DND-41 (cell line): ENCODE results near the gene EVL.

Experiments
- ATAC-seq: fragments of 200-7000 bp; cut with Tn5 transposase; 3 replicates; pipeline ENCODE4 v1.9.1; 2021; ENCODE audit warnings: low read depth; ENCODE audit not compliant: insufficient read depth
- DNase-seq: peaks from one replicate; pipeline ENCODE4 v3.0.0-alpha.2; 2020
- H2AFZ ChIP-seq: 2 replicates; pipeline ENCODE4 v1.6.0; 2012; ENCODE audit warnings: low read depth, low read length
- H3K27ac ChIP-seq: 2 replicates; pipeline ENCODE4 v1.5.1; 2012; ENCODE audit warnings: low read length, inconsistent platforms
- H3K27me3 ChIP-seq: fragments of 200-600 bp; sonication (generic); 2 replicates; pipeline ENCODE4 v1.6.0; 2012; ENCODE audit warnings: low read length, mild to moderate bottlenecking, inconsistent platforms; ENCODE audit not compliant: insufficient read depth, poor library complexity
- H3K36me3 ChIP-seq: 2 replicates; pipeline ENCODE4 v1.5.1; 2012; ENCODE audit warnings: low read length, inconsistent platforms; ENCODE audit not compliant: insufficient read depth
- H3K4me1 ChIP-seq: 2 replicates; pipeline ENCODE4 v1.5.1; 2012; ENCODE audit warnings: mild to moderate bottlenecking, low read length; ENCODE audit not compliant: insufficient read depth
- H3K4me2 ChIP-seq: 2 replicates; pipeline ENCODE4 v1.6.0; 2012; ENCODE audit warnings: mild to moderate bottlenecking, moderate library complexity, low read length, inconsistent platforms; ENCODE audit not compliant: insufficient read depth
- H3K4me3 ChIP-seq, 2 experiments: fragments of 200-600 bp in 1 of 2; shearing (Covaris generic) in 1 of 2; 2 replicates each; pipeline ENCODE4 v1.5.1; 2012 to 2016; ENCODE audit warnings: inconsistent platforms in 2 of 2, low read length in 2 of 2, mild to moderate bottlenecking in 2 of 2, low read depth in 1 of 2, moderate library complexity in 1 of 2
- H3K79me2 ChIP-seq: 2 replicates; pipeline ENCODE4 v1.6.0; 2012; ENCODE audit warnings: low read length, inconsistent platforms; ENCODE audit not compliant: insufficient read depth
- H3K9ac ChIP-seq: 2 replicates; pipeline ENCODE4 v1.6.0; 2012; ENCODE audit warnings: low read depth, mild to moderate bottlenecking, inconsistent platforms, low read length, moderate library complexity
- H3K9me3 ChIP-seq: 2 replicates; pipeline ENCODE4 v1.5.1; 2012; ENCODE audit warnings: low read length, moderate library complexity, mild to moderate bottlenecking, inconsistent platforms; ENCODE audit not compliant: insufficient read depth, severe bottlenecking
- H4K20me1 ChIP-seq: 2 replicates; pipeline ENCODE4 v1.6.0; 2012; ENCODE audit warnings: low read length; ENCODE audit not compliant: insufficient read depth
- CTCF ChIP-seq: IDR thresholded peaks from 2 replicates; pipeline ENCODE4 v1.5.1; 2012; ENCODE audit warnings: borderline replicate concordance, low read length, moderate library complexity, mild to moderate bottlenecking; ENCODE audit not compliant: poor library complexity, severe bottlenecking; ENCODE audit errors: extremely low read depth
- EZH2 ChIP-seq: IDR thresholded peaks from 3 replicates; pipeline ENCODE4 v1.6.1; 2012; ENCODE audit warnings: borderline replicate concordance, low read depth, mild to moderate bottlenecking, moderate library complexity, low read length, inconsistent platforms; ENCODE audit not compliant: severe bottlenecking

EVL gene

GRCh38 chr14:100104006-100104352 lies 38.8 kb downstream of the EVL start:
- Histone ChIP-seq H3K27ac (peak overlapping the region; percentile 51), H3K4me2 (no peak overlapping the region), H3K27me3 (no peaks in the 10 kb centered on the region), H3K79me2 (peaks cover 100% of the 10 kb centered on the region), H3K9me3 (no peaks in the 10 kb centered on the region), H3K4me1 (peaks cover 64% of the 10 kb centered on the region), H3K9ac (no peak overlapping the region), H3K36me3 (peaks cover 99% of the 10 kb centered on the region), H4K20me1 (peaks cover 95% of the 10 kb centered on the region), H2AFZ (no peak overlapping the region), H3K4me3 (no peak overlapping the region)
- DNase-seq (no peak), ATAC-seq (no peak)
- TF ChIP-seq EZH2: no peak
- TF ChIP-seq CTCF: no peak

- H4K20me1 ChIP-seq: peaks cover 97% of the 10 kb centered on the region
- ATAC-seq (no peak), DNase-seq (no peak)
- TF ChIP-seq CTCF: peak; percentile 41
- TF ChIP-seq EZH2: no peak
- H3K4me2 ChIP-seq: no peak overlapping the region
- H3K79me2 ChIP-seq: peaks cover 100% of the 10 kb centered on the region
- H3K36me3 ChIP-seq: peaks cover 99% of the 10 kb centered on the region
- H3K9ac ChIP-seq: no peak overlapping the region
- H3K4me1 ChIP-seq: peaks cover 64% of the 10 kb centered on the region
- no peaks in the 10 kb centered on the region for H3K27me3 ChIP-seq
- H3K27ac ChIP-seq: peak overlapping the region; percentile 42
- no peaks in the 10 kb centered on the region for H3K9me3 ChIP-seq
- H3K4me3 ChIP-seq: no peak overlapping the region
- H2AFZ ChIP-seq: no peak overlapping the region
Observed at GRCh38 chr14:100104523-100105300, 39.5 kb downstream of the EVL start.

- Histone ChIP-seq H2AFZ (no peak overlapping the region), H3K4me3 (no peak overlapping the region), H3K9ac (no peak overlapping the region), H3K27me3 (no peaks in the 10 kb centered on the region), H3K79me2 (peaks cover 100% of the 10 kb centered on the region), H4K20me1 (peaks cover 97% of the 10 kb centered on the region), H3K4me2 (no peak overlapping the region), H3K27ac (peak overlapping the region; percentile 29), H3K9me3 (no peaks in the 10 kb centered on the region), H3K4me1 (peaks cover 59% of the 10 kb centered on the region), H3K36me3 (peaks cover 99% of the 10 kb centered on the region)
- TF ChIP-seq EZH2 (no peak), CTCF (no peak)
- ATAC-seq (no peak), DNase-seq (no peak)
Observed at GRCh38 chr14:100105357-100106169, 40.3 kb downstream of the EVL start.
